Hepatocyte (in vitro differentiated cells): Measurements from ENCODE around the gene LHFPL3. TPM values are rescaled to one million over a fixed set of nuclear protein-coding genes. Genes with fewer than 3 reads are reported as not detected.

ENCODE experiments used
- DNase-seq: peaks from one replicate; pipeline ENCODE4 v3.0.0-alpha.2; 2016; ENCODE audit warnings: low spot score
- H2AFZ ChIP-seq: fragments of 200-600 bp; sonication (generic); 2 replicates; pipeline ENCODE4 v1.6.0; 2016; ENCODE audit warnings: antibody characterized with exemption, mild to moderate bottlenecking
- H3K27ac ChIP-seq: fragments of 200-600 bp; sonication (generic); 2 replicates; pipeline ENCODE4 v1.5.1; 2016; ENCODE audit warnings: mild to moderate bottlenecking
- H3K27me3 ChIP-seq: fragments of 200-600 bp; sonication (generic); 2 replicates; pipeline ENCODE4 v1.6.1; 2016
- H3K36me3 ChIP-seq: fragments of 200-600 bp; sonication (generic); replicated peaks from 2 replicates; pipeline ENCODE4 v1.5.1; 2016; ENCODE audit warnings: low read depth; ENCODE audit not compliant: insufficient read depth
- H3K4me1 ChIP-seq: fragments of 200-600 bp; sonication (generic); 2 replicates; pipeline ENCODE4 v1.5.1; 2016; ENCODE audit warnings: mild to moderate bottlenecking, moderate library complexity; ENCODE audit not compliant: insufficient read depth
- H3K4me2 ChIP-seq: fragments of 200-600 bp; sonication (generic); 2 replicates; pipeline ENCODE4 v1.6.0; 2016
- H3K4me3 ChIP-seq: fragments of 200-600 bp; sonication (generic); 2 replicates; pipeline ENCODE4 v1.5.1; 2016; ENCODE audit warnings: mild to moderate bottlenecking
- H3K79me2 ChIP-seq: fragments of 200-600 bp; sonication (generic); 2 replicates; pipeline ENCODE4 v1.6.0; 2017; ENCODE audit warnings: mild to moderate bottlenecking
- H3K9me2 ChIP-seq: fragments of 200-600 bp; sonication (generic); replicated peaks from 2 replicates; pipeline ENCODE4 v1.6.0; 2017; ENCODE audit warnings: mild to moderate bottlenecking; ENCODE audit not compliant: insufficient read depth
- H3K9me3 ChIP-seq: fragments of 200-600 bp; sonication (generic); 2 replicates; pipeline ENCODE4 v1.5.1; 2016; ENCODE audit warnings: low read depth, mild to moderate bottlenecking
- H4K20me1 ChIP-seq: fragments of 200-600 bp; sonication (generic); 2 replicates; pipeline ENCODE4 v1.6.0; 2016; ENCODE audit warnings: mild to moderate bottlenecking; ENCODE audit not compliant: insufficient read depth, poor library complexity, severe bottlenecking
- EZH2 ChIP-seq: fragments of 200-600 bp; sonication (generic); IDR thresholded peaks from 2 replicates; pipeline ENCODE4 v1.6.1; 2016; ENCODE audit warnings: antibody characterized with exemption, mild to moderate bottlenecking, borderline replicate concordance
- EZH2phosphoT487 ChIP-seq: fragments of 200-600 bp; sonication (generic); IDR thresholded peaks from one replicate; pipeline ENCODE4 v1.6.1; 2018; ENCODE audit warnings: antibody characterized with exemption, mild to moderate bottlenecking, low read depth, moderate library complexity; ENCODE audit not compliant: unreplicated experiment, severe bottlenecking
- WGBS: methylation state at CpG from one replicate; pipeline ENCODE4 v1.1.6; 2016; ENCODE audit warnings: low lambda C conversion rate; ENCODE audit errors: missing lambda C conversion rate; 5-methylcytosine and 5-hydroxymethylcytosine counted together
- polyA plus RNA-seq: library from polyadenylated mRNA; unstranded; fragments of >200 nt; fragmentation: Nextera tagmentation; extraction: Ambion mirVana; gene quantifications from 2 replicates; pipeline ENCODE4 v1.2.1, GENCODE V29; 2016
- total RNA-seq: library from RNA; depleted of rRNA; stranded (reverse); fragments of >200 nt; gene quantifications from 2 replicates; pipeline ENCODE4 v1.2.3, GENCODE V29; 2014
- TF ChIP-seq, protein P1 (sequence below): fragments of 200-600 bp; sonication (generic); IDR thresholded peaks from 2 replicates; pipeline ENCODE4 v1.5.1; 2016; ENCODE audit warnings: antibody characterized with exemption, mild to moderate bottlenecking; ENCODE audit not compliant: poor library complexity

Gene LHFPL3
- total and polyA plus RNA-seq, 2 experiments from 2014 or later, result not detected

DNA sequence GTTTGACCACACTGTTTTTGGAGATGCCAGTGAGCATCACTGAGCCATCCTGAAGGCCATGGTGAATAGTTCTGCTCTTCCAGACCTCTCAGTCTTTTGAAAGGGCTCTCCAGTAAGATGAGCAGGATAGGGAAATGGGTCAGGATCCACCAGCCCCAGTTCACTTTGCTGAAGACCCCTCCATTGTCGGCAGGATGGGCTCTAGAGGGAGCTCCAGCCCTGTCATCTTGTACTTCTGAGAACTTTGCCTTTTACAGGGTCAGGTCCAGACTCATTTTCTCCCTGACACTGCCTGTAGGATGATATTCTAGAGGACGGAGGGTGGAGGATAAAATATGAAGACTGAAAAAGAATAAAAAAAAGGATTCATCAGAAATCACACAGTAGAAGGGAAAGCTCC, 13.1 kb downstream of the LHFPL3 start:
- Histone ChIP-seq H3K9me2 (no peaks in the 10 kb centered on the region), H3K79me2 (no peaks in the 10 kb centered on the region), H3K36me3 (no peaks in the 10 kb centered on the region), H2AFZ (no peak overlapping the region), H3K9me3 (peaks cover 3% of the 10 kb centered on the region), H3K4me2 (no peak overlapping the region), H3K27me3 (no peaks in the 10 kb centered on the region), H4K20me1 (no peaks in the 10 kb centered on the region), H3K4me1 (no peaks in the 10 kb centered on the region), H3K27ac (no peak overlapping the region), H3K4me3 (no peak overlapping the region)
- DNase-seq, result peak; percentile 29
- 18% methylated on average over 2 of the region's 2 CpGs for WGBS
- no peak for TF ChIP-seq EZH2
- no peak for TF ChIP-seq EZH2phosphoT487
- TF ChIP-seq, protein P1, sequence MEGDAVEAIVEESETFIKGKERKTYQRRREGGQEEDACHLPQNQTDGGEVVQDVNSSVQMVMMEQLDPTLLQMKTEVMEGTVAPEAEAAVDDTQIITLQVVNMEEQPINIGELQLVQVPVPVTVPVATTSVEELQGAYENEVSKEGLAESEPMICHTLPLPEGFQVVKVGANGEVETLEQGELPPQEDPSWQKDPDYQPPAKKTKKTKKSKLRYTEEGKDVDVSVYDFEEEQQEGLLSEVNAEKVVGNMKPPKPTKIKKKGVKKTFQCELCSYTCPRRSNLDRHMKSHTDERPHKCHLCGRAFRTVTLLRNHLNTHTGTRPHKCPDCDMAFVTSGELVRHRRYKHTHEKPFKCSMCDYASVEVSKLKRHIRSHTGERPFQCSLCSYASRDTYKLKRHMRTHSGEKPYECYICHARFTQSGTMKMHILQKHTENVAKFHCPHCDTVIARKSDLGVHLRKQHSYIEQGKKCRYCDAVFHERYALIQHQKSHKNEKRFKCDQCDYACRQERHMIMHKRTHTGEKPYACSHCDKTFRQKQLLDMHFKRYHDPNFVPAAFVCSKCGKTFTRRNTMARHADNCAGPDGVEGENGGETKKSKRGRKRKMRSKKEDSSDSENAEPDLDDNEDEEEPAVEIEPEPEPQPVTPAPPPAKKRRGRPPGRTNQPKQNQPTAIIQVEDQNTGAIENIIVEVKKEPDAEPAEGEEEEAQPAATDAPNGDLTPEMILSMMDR, result peak; percentile 37

DNA sequence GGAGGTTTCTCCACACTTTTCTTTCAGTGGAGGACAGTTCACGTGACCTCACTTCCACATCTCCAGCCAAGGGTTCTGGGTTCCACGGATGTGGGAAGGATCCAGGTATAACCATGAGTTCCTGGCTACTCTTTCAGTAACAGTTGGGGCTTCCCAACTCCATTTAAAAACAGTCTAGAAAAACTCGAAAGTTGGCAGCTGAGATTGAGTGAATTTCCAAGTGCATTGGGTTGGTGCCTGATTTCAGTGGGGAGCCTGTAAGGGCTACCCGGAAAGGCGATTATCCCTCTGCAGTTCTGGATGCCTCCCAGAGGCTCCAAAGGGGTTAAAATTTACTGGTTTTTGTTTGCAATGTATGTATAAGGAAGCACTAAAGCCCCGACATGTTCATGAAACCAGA, 24.3 kb downstream of the LHFPL3 start:
- no peak for DNase-seq
- H3K9me3 ChIP-seq, result no peaks in the 10 kb centered on the region
- no peaks in the 10 kb centered on the region for H3K79me2 ChIP-seq
- no peak overlapping the region for H3K4me3 ChIP-seq
- H3K4me1 ChIP-seq, result no peaks in the 10 kb centered on the region
- WGBS, result 70% methylated on average over 6 of the region's 6 CpGs
- no peak overlapping the region for H2AFZ ChIP-seq
- no peaks in the 10 kb centered on the region for H3K27me3 ChIP-seq
- no peak overlapping the region for H3K4me2 ChIP-seq
- no peaks in the 10 kb centered on the region for H4K20me1 ChIP-seq
- H3K27ac ChIP-seq, result no peak overlapping the region
- TF ChIP-seq, protein P1, result no peak
- H3K36me3 ChIP-seq, result no peaks in the 10 kb centered on the region
- peaks cover 2% of the 10 kb centered on the region for H3K9me2 ChIP-seq

DNA sequence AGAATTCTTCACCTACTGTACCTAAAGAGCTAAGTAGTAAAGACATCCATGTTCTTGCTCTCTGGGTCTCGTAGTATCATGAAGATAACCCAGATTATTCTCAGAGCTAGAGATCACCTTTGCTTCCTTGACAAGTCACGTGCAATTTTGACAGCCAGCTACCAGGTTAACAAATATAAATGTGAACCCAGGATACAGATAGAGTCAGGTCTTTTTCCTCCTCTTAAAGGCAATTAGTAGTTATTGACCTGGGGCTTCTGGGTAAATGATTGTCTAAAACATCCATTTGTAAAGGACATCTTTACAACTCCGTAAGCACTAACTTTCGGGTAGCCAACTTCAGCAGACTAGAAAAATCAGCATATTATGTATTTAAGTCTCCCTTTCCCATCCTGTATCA, 28.8 kb downstream of the LHFPL3 start:
- H3K4me2 ChIP-seq, result no peak overlapping the region
- H3K79me2 ChIP-seq, result no peaks in the 10 kb centered on the region
- H3K4me3 ChIP-seq, result no peak overlapping the region
- H3K27ac ChIP-seq, result no peak overlapping the region
- no peaks in the 10 kb centered on the region for H3K27me3 ChIP-seq
- H3K36me3 ChIP-seq, result no peaks in the 10 kb centered on the region
- H4K20me1 ChIP-seq, result no peaks in the 10 kb centered on the region
- no peak for TF ChIP-seq EZH2phosphoT487
- TF ChIP-seq, protein P1, result no peak
- TF ChIP-seq EZH2, result no peak
- no peak overlapping the region for H2AFZ ChIP-seq
- H3K9me2 ChIP-seq, result no peaks in the 10 kb centered on the region
- no peaks in the 10 kb centered on the region for H3K4me1 ChIP-seq
- 58% methylated on average over 4 of the region's 4 CpGs for WGBS
- H3K9me3 ChIP-seq, result no peaks in the 10 kb centered on the region
- no peak for DNase-seq

DNA sequence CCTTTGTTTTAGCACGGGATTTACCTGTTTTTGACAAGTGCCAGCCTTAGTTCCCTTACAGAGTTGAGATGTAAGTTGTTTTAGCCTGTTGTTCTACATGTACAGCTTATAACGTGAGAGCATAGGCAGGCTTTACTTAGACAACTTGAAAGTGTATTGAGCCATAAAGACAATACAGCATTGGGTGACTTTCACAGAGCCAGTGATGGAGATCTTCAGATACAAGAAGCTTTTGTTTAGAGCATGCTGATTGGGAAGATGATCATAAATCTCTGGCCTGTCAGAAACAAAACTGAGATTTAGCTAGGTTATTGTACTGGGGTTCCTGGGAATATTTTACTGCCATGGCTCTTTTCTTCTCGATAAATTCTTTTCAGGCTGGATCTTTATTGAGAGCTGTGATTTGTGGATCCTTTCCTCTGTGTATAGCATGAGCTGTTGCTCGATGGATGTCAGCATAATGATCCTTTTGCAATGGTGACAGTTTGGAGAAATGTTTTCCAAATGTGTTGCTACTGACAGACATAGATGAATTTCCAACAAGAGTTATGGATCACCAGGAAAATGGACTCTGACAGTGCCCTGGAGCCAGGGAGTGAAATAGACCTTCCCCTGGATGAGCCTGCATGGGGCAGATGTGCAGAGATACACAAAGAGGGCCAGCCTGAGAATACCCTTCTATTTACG, 30.2 kb downstream of the LHFPL3 start:
- Histone ChIP-seq H3K4me3 (no peak overlapping the region), H3K36me3 (no peaks in the 10 kb centered on the region), H3K27ac (no peak overlapping the region), H3K9me3 (no peaks in the 10 kb centered on the region), H3K79me2 (no peaks in the 10 kb centered on the region), H3K27me3 (no peaks in the 10 kb centered on the region), H3K4me1 (no peaks in the 10 kb centered on the region), H3K4me2 (no peak overlapping the region), H4K20me1 (no peaks in the 10 kb centered on the region), H3K9me2 (no peaks in the 10 kb centered on the region), H2AFZ (no peak overlapping the region)
- 80% methylated on average over 5 of the region's 5 CpGs for WGBS
- TF ChIP-seq, protein P1, result no peak
- TF ChIP-seq EZH2, result no peak
- no peak for TF ChIP-seq EZH2phosphoT487
- no peak for DNase-seq
